GM18873 (cell line): ENCODE measurements around the gene C7orf25.

Source experiments
- ATAC-seq: cut with Tn5 transposase; IDR thresholded peaks from one replicate; pipeline ENCODE4 v1.9.1; 2021; ENCODE audit warnings: mild to moderate bottlenecking, moderate library complexity, moderate number of reproducible peaks; ENCODE audit not compliant: unreplicated experiment, low FRiP score

The C7orf25 gene

DNA sequence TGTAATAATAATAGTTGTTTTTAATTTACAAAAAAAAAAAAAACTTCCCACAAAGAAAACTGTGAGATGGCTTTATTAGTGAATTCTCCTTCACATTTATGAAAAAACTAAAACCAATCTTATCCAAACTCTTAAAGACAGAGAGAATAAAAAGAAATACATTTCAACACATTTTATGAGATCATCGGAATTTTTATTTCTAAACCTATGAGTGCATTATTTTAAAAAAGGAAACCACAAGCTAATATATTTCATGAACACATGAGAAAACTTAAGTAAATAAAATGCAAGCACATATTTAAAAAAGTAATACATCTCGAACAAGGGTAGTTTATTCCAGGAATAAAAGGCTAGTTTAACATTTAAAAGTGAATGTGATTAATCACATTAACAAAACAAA is 31.5 kb downstream of the C7orf25 start:
- no peak for ATAC-seq

DNA sequence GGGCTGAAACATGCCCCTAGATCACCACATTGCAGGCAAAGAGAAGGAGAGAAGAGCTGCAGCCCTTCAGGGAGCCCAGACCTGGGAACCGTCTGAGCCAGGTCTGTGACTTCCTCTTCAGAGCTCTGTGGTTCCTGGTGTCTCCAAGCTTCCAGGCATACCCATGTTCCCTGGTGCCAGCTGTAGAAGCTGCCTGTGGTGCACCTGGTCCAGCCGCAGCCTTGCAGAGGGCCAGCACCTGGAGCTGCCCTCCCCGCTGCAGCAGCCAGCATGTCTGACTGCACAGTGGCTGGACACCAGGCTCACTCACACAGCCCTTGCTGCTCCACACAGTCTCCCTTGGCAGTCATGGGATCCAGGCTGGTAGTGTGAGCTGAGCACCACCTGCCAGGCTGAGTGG is 33.6 kb downstream of the C7orf25 start:
- no peak for ATAC-seq

DNA sequence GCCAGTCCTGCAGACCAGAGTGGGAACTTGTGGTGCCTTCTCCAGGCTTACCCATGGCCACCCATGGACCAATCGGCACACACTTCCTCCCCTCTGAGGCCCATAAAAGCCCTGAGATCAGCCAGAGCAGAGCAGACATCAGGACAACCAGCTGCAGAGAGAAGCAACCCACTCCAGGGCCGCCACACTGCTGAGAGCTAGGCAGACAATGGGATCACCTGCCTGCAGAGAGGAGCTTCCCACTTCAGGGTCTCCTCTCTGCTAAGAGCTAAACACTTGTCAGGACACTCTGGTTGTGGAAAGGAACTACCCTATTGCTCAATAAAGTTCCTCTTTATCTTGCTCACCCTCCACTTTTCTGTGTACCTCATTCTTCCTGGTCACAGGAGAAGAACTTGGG is 34.0 kb downstream of the C7orf25 start:
- no peak for ATAC-seq

GRCh38 chr7:42876182-42877068 is 35.4 kb downstream of the C7orf25 start:
- no peak for ATAC-seq

- ATAC-seq: peak; percentile 93
Observed at GRCh38 chr7:42869131-42870020, 42.5 kb downstream of the C7orf25 start.

GRCh38 chr7:42868480-42868879 is 43.4 kb downstream of the C7orf25 start:
- ATAC-seq: no peak
